ENCODE results near the gene KAT7. TPM values are rescaled to one million over a fixed set of nuclear protein-coding genes. Genes with fewer than 3 reads are reported as not detected.
A peak's percentile ranks its signal among the peaks of the same experiment; 100 is the strongest.

Gene KAT7
- total RNA-seq, 1 donor from 2014 or later = 32.2 TPM

DNA sequence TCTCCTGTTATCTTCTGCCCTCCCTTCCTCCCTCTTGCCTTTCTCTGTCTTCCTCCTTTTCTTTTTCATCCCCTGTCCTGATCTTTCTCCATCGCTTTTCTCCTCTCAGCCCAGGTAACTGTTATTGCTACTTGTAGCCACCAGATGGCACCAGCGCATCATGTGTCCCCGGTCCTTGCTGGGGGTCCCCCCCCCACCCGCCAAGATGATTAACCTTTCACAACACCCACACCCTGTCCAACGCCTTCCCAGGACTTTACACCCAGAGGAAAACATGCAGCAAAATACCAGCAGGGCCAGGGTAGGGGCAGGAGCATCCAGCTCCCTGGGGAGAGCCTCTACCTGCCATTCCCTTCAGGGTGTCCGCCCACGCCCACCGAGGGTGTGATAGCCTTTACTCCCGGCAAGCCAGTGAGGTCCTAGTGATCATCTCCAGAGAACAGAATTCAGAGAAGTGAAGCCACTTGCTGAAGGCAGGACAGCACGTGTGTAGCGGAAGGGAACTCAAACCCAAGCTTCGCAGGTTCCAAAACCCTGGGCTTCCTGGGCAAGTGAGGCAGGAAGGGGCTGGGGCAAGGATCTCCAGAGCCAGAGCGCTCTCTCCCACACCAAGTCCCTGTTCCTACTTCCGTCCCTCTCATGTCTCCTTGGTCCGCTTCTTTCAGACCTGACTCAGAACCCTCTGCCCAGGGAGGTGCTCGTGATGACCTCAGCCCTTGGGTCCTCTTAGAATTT lies 72.8 kb downstream of the KAT7 start:
- DNase-seq (ENCODE audit: low spot score in 2 of 2) = peak; percentile 63 to 68
- no peak for FAIRE-seq

DNA sequence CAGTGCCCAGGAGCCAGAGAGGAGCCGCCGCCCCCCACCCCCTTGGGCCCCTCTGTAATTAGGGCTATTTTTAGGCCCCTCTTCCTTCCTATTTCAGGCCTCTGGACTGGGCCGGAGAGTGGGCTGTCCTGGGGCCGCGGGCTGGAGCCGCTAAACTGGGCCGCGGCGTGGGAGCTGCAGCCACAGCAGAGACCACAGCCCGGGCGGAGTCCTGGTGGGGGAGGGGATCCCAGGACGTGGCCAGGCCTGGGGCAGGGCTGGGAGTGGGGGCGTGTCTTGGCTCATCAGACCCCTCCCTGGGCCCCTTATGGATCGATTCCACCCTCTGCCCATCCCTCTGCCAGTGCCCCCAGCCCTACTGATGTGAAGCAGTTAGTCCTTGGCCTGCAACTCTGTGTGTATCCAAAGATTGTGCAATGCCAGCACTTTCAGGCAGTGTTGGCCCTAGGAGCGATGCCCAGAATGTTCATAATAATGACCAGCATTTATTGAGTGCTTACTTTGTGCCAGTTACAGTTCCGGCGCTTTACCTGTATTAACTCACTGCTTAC lies 74.4 kb downstream of the KAT7 start:
- no peak for DNase-seq (ENCODE audit: low spot score in 2 of 2)
- no peak for FAIRE-seq

DNA sequence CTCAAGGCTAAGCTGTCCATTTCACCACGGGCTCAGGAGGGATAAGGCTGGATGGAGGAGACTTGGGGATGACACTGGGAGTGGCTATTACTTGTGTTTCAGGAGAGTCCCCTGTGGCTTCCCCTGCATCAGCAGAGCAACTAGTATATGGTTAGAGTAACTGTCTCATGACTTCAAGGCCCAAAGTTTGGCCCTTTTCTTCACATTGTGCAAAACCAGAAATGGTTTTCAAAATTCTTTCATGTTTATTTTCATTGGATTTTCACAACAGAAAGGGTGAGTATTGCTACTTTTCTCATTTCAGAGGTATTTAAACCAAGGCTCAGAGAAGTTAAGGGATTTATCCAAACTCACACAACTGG lies 77.5 kb downstream of the KAT7 start:
- FAIRE-seq = no peak
- no peak for DNase-seq (ENCODE audit: low spot score in 2 of 2)

DNA sequence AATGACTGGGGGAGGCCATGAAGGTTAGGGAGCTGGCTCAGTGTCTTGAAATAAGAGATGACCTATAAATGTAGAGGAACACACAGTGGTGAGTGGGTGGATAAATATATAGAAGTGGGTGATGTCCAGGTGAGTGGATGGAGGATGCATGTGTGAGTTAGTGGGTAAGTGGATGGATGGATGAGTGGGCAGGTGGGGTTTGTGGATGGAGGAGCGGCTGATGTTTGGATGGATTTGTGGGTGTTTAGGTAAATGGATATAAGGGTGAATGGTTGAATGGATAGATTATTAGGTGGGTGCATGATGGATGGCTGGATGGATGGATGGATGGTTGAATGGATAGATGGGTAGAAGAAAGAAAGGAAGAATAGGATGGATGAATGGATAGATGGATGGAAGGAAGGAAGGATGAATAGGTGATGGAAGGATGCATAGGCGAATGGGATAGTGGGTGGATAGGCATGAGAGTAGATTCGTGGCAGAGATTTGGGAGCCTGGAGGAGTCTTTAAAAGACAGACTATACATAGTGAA lies 78.5 kb downstream of the KAT7 start:
- FAIRE-seq (no peak), DNase-seq (ENCODE audit: low spot score in 2 of 2) (no peak)

DNA sequence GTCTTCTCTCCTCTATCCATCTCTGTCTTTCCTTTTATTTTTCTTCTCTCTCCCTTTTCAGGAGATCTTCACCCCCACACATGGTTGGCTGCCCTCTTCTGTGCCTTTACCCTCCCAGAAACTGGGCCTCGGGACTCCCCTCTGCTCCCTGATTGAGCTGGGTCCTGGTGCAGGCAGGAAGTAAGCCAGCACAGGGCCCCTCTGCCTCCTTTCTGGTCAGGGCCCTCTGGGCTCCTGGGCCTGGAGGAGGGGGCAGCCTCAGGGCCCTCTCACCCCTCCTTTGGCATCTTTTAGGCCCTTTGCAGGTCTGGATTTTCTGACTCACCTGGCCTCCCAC lies 80.5 kb downstream of the KAT7 start:
- DNase-seq (ENCODE audit: low spot score in 2 of 2) (no peak), FAIRE-seq (no peak)

DNA sequence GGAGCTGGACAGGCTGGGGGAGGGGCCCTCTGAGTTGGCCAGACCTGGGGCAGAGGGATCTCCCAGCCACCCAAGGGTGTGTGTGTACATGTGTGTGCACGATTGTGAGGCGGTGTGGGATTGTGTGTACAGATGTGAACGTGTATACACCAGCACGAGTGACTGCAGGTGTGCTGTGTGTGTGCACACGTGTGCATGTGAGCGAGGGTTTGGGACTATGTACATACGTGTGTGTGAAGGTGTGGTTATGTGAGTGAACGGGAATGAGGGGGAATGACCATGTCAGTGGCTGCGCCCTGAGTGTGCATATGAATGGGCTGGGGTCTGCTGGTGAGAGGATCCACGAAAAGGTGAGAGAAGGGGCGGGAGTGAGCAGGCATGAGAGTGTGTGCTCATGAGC lies 81.8 kb downstream of the KAT7 start:
- FAIRE-seq (no peak), DNase-seq (ENCODE audit: low spot score in 2 of 2) (no peak)

- DNase-seq (ENCODE audit: low spot score in 2 of 2) = no peak
- FAIRE-seq = no peak
Measured at GRCh38 chr17:49871211-49871610, 82.7 kb downstream of the KAT7 start.

- FAIRE-seq (no peak), DNase-seq (ENCODE audit: low spot score in 2 of 2) (no peak)
Measured at GRCh38 chr17:49872754-49873377, 84.4 kb downstream of the KAT7 start.

GRCh38 chr17:49873466-49873865 lies 85.0 kb downstream of the KAT7 start:
- DNase-seq (ENCODE audit: low spot score in 2 of 2) (no peak), FAIRE-seq (no peak)

GRCh38 chr17:49873926-49874325 lies 85.4 kb downstream of the KAT7 start:
- no peak for DNase-seq (ENCODE audit: low spot score in 2 of 2)
- no peak for FAIRE-seq

DNA sequence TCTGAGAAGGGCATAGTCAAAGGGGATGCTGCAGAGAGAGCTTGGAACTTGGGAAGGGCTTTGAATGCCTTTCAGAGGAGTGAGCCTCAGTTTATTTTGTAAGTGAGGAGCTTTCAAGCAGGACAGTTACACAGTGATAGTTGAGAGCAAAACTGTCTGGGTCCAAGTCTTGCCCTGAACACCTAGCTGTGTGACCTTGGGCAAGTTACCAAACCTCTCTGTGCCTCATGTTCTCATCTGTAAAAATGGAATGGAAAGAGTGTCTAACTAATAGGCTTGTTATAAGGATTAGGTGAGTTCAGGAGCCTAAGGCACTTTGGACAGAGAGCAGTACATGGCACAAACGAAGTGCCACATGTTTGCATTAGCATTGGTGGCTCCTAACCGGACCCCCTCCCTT lies 86.4 kb downstream of the KAT7 start:
- FAIRE-seq = no peak

GRCh38 chr17:49875685-49876084 lies 87.2 kb downstream of the KAT7 start:
- DNase-seq (ENCODE audit: low spot score in 2 of 2) = no peak
- no peak for FAIRE-seq

More for the DNA sequence above, 86.4 kb downstream of the KAT7 start:
- DNase-seq (ENCODE audit: low spot score in 2 of 2) = no peak

GRCh38 chr17:49878931-49879904 lies 90.7 kb downstream of the KAT7 start:
- FAIRE-seq (no peak), DNase-seq (ENCODE audit: low spot score in 2 of 2) (no peak)

DNA sequence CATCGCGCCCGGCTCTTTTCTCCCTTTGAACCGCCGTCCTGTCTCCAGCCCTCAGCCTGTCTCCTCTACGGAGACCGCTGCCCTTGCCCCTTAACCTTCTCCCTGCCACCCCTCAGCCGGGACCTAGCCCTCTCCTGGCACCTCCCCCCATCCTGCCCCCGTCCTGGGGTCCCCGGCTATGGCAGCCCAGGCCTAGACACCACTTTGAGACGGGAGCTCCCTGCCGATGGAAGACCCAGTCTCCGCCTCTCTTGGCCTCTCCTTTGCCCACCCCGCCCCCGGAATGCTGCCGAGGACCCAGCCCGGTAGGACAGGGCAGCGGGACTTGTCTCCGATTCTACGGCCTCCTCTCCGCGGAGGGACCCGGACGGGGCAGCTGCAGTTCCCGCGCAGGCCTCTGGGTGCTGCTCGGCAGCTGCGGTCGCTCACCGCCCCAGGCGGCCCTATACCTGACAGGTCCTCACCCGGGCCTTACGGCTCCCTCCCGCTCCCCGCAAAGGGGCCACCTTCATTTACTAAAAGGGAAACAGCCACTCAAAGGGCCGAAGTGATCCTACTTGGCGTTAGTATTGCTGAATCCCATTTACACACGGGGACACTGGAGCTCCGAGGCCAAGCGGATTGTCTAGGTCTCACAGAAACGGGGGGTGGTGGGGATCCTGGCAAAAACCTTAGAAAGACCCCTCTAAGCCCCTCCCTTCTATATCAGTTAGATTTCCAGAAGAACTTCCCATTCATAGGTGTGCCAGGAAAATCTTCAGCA lies 92.0 kb downstream of the KAT7 start:
- DNase-seq (ENCODE audit: low spot score in 2 of 2) (peak; percentile 64 to 89), FAIRE-seq (no peak)

- DNase-seq (ENCODE audit: low spot score in 2 of 2) = no peak
- FAIRE-seq = no peak
Measured at GRCh38 chr17:49881054-49881402, 92.5 kb downstream of the KAT7 start.

DNA sequence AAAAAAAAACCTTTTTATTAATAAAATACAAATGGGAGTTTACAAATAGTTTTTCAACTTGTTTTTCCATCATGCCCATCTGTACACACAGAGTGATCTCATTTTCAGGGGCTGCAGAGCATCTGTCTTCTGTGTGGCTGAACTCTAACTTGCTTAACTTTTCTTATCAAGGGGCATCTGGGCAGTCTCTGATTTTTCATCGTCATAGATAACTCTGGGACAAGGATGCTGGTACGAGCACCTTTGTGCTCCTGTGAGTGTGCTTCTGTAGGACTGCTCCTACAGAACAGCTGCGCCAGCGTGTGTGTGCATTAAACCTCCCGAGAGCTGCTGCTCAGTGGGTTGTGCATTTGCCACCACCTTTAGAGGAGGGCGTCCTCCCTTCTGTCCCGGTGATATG lies 94.0 kb downstream of the KAT7 start:
- FAIRE-seq (no peak), DNase-seq (ENCODE audit: low spot score in 2 of 2) (no peak)

All from frontal cortex (tissue), 4 donors.